ENCODE results near the gene COMMD1. TPM values are rescaled to one million over a fixed set of nuclear protein-coding genes. Genes with fewer than 3 reads are reported as not detected.

Gene COMMD1
- total RNA-seq, 1 experiment from 2014 or later, result 41.4 TPM

DNA sequence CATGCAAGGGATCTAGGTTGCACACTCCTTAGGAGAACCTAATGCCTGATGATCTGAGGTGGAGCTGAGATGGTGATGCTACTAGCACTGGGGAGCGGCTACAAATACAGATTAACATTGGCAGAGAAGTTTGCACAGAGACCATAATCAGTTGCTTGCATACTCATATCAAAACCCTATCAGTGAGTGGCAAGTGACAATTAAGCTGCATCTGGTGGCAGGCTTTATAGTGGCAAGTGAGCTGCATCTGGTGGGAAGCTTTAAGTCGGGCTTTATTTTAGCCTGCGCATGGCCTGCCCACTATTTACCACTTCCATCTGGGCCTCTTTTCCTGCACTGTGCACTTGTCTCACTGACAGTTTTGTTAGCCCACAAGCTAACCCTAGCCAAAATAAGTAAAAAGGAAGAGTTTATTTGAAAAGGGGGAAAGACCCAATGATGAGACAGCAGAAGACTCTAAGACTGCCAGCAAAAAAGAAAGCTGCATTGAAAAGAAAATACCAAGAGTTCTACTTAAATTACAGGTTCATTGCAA lies 149.5 kb downstream of the COMMD1 start:
- no peak for DNase-seq (ENCODE audit: low spot score)
- BruUV-seq (replicated peaks), result no TSS peak
- Histone ChIP-seq H3K36me3 (ENCODE audit: insufficient read depth, low read length, poor library complexity, severe bottlenecking) (no peaks in the 10 kb centered on the region), H3K4me3 (ENCODE audit: low read depth, low read length, poor library complexity, severe bottlenecking) (no peak overlapping the region), H3K9me3 (ENCODE audit: low read depth, low read length, poor library complexity, severe bottlenecking) (no peaks in the 10 kb centered on the region), H3K27me3 (replicated peaks; ENCODE audit: insufficient read depth, low read depth, low read length, poor library complexity) (no peaks in the 10 kb centered on the region), H3K27ac (ENCODE audit: low read depth, low read length, poor library complexity, severe bottlenecking) (no peak overlapping the region), H3K4me1 (ENCODE audit: insufficient read depth, low read length, poor library complexity, severe bottlenecking) (peaks cover 3% of the 10 kb centered on the region)
- ChIA-PET CTCF (no interaction called here), POLR2A (ENCODE audit: low non-redundant PET) (interaction anchor here (0.6 kb wide), 1 partner anchor 1094 kb away, joined by 24 read pairs; no protein-coding TSS in a partner anchor)
- intact Hi-C loops (cut with micrococcal nuclease; ENCODE audit: unreplicated experiment), result no loop called here
- TF ChIP-seq, protein P1, sequence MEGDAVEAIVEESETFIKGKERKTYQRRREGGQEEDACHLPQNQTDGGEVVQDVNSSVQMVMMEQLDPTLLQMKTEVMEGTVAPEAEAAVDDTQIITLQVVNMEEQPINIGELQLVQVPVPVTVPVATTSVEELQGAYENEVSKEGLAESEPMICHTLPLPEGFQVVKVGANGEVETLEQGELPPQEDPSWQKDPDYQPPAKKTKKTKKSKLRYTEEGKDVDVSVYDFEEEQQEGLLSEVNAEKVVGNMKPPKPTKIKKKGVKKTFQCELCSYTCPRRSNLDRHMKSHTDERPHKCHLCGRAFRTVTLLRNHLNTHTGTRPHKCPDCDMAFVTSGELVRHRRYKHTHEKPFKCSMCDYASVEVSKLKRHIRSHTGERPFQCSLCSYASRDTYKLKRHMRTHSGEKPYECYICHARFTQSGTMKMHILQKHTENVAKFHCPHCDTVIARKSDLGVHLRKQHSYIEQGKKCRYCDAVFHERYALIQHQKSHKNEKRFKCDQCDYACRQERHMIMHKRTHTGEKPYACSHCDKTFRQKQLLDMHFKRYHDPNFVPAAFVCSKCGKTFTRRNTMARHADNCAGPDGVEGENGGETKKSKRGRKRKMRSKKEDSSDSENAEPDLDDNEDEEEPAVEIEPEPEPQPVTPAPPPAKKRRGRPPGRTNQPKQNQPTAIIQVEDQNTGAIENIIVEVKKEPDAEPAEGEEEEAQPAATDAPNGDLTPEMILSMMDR (conservative IDR thresholded peaks at IDR 0.05; ENCODE audit: low read depth, low read length), result no peak
- no peak for TF ChIP-seq EZH2 (IDR thresholded peaks at IDR 0.05; ENCODE audit: borderline replicate concordance, low read depth, low read length, poor library complexity, severe bottlenecking)

DNA sequence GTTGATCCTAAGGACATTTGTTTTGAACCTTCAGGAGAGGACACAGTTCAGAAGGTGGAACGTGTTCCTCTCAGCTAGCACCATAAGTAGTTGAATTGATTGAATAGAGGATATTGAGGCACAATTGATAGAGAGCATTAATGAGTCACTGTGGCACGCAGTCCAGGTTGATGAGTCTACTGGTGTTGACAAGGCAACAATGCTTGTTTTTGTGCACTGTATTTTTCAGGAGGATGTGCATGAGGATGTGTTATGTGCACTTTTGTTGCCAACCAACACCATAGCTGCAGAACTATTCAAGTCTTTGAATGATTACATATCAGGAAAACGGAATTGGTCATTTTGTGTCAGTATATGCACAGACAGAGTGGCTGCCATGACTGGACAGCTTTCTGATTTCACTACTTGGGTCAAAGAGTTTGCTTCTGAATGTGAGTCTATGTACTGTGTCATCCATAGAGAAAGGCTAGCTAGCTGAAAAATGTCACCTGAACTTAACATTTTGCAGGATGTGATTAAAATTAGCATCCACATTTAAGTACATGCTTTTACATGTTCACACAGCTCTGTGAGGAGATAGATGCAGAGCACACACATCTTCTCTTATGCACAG lies 150.4 kb downstream of the COMMD1 start:
- TF ChIP-seq EZH2 (IDR thresholded peaks at IDR 0.05; ENCODE audit: borderline replicate concordance, low read depth, low read length, poor library complexity, severe bottlenecking), result no peak
- intact Hi-C loops (cut with micrococcal nuclease; ENCODE audit: unreplicated experiment), result no loop called here
- Histone ChIP-seq H3K27ac (ENCODE audit: low read depth, low read length, poor library complexity, severe bottlenecking) (no peak overlapping the region), H3K36me3 (ENCODE audit: insufficient read depth, low read length, poor library complexity, severe bottlenecking) (no peaks in the 10 kb centered on the region), H3K27me3 (replicated peaks; ENCODE audit: insufficient read depth, low read depth, low read length, poor library complexity) (no peaks in the 10 kb centered on the region), H3K9me3 (ENCODE audit: low read depth, low read length, poor library complexity, severe bottlenecking) (no peaks in the 10 kb centered on the region), H3K4me1 (ENCODE audit: insufficient read depth, low read length, poor library complexity, severe bottlenecking) (no peaks in the 10 kb centered on the region), H3K4me3 (ENCODE audit: low read depth, low read length, poor library complexity, severe bottlenecking) (no peak overlapping the region)
- BruUV-seq (replicated peaks), result no TSS peak
- no peak for DNase-seq (ENCODE audit: low spot score)
- CTCF ChIA-PET, result no interaction called here
- POLR2A ChIA-PET (ENCODE audit: low non-redundant PET), result interaction anchor here (0.6 kb wide), 1 partner anchor 1095 kb away, joined by 24 read pairs; no protein-coding TSS in a partner anchor

DNA sequence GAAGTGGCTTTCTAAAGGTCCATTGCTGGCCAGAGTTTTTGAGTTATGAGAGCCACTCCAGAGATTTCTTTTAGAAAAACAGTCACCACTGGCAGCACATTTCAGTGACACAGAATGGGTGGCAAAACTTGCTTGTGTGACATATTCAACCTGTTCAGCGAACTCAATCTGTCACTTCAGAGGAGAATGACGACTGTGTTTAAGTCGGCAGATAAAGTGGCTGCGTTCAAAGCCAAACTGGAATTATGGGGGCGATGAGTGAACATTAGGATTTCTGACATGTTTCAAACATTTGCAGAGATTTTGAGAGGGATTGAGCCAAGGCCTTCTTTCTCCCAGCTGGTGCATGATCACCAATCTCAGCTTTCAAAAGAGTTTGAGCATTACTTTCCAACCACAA lies 150.9 kb downstream of the COMMD1 start:
- intact Hi-C loops (cut with micrococcal nuclease; ENCODE audit: unreplicated experiment), result no loop called here
- CTCF ChIA-PET, result no interaction called here

More for the DNA sequence above, 150.9 kb downstream of the COMMD1 start:
- Histone ChIP-seq H3K4me3 (ENCODE audit: low read depth, low read length, poor library complexity, severe bottlenecking) (no peak overlapping the region), H3K4me1 (ENCODE audit: insufficient read depth, low read length, poor library complexity, severe bottlenecking) (no peaks in the 10 kb centered on the region), H3K27ac (ENCODE audit: low read depth, low read length, poor library complexity, severe bottlenecking) (no peak overlapping the region), H3K36me3 (ENCODE audit: insufficient read depth, low read length, poor library complexity, severe bottlenecking) (no peaks in the 10 kb centered on the region), H3K27me3 (replicated peaks; ENCODE audit: insufficient read depth, low read depth, low read length, poor library complexity) (no peaks in the 10 kb centered on the region), H3K9me3 (ENCODE audit: low read depth, low read length, poor library complexity, severe bottlenecking) (no peaks in the 10 kb centered on the region)
- TF ChIP-seq, protein P1 (conservative IDR thresholded peaks at IDR 0.05; ENCODE audit: low read depth, low read length), result no peak
- TF ChIP-seq EZH2 (IDR thresholded peaks at IDR 0.05; ENCODE audit: borderline replicate concordance, low read depth, low read length, poor library complexity, severe bottlenecking), result no peak
- no peak for DNase-seq (ENCODE audit: low spot score)
- POLR2A ChIA-PET (ENCODE audit: low non-redundant PET), result no interaction called here
- BruUV-seq (replicated peaks), result no TSS peak

Measured in A673 (cell line).